NCI-H460 (cell line): ENCODE results near the gene RGR. TPM values are rescaled to one million over a fixed set of nuclear protein-coding genes. Genes with fewer than 3 reads are reported as not detected.
"Not testable (repeated sequence)": the region's sequence is repeated elsewhere in the genome, so short reads cannot be mapped to it uniquely, and the experiment has no call there.

Experiments used
- DNase-seq: peaks from one replicate; pipeline ENCODE4 v3.0.0-alpha.2; 2016; ENCODE audit warnings: low read depth; ENCODE audit errors: extremely low read depth
- total RNA-seq: library from RNA; depleted of rRNA; stranded (reverse); fragments of >200 nt; shearing (Covaris generic); gene quantifications from 2 replicates; pipeline ENCODE4 v1.2.3, GENCODE V29; 2014

RGR gene
- total RNA-seq, 1 experiment from 2014 or later = not detected

- DNase-seq = peak; percentile 7
These were observed 11.9 kb downstream of the RGR start for GRCh38 chr10:84256510-84257342.

GRCh38 chr10:84257343-84258020 is 12.6 kb downstream of the RGR start:
- DNase-seq = no peak

- no peak for DNase-seq
These were observed 13.3 kb downstream of the RGR start for GRCh38 chr10:84258034-84258695.

- DNase-seq = no peak
These were observed 16.5 kb downstream of the RGR start for GRCh38 chr10:84261236-84261915.

- DNase-seq = no peak
These were observed 17.5 kb downstream of the RGR start for GRCh38 chr10:84262190-84262956.

GRCh38 chr10:84263716-84264115 is 18.9 kb downstream of the RGR start:
- DNase-seq = no peak

- DNase-seq = peak; percentile 54
These were observed 19.8 kb downstream of the RGR start for GRCh38 chr10:84264611-84265141.

GRCh38 chr10:84265418-84265817 is 20.6 kb downstream of the RGR start:
- DNase-seq = no peak

- peak; percentile 36 for DNase-seq
These were observed 22.8 kb downstream of the RGR start for GRCh38 chr10:84267503-84268126.

GRCh38 chr10:84269162-84269561 is 24.3 kb downstream of the RGR start:
- DNase-seq = no peak

GRCh38 chr10:84269773-84270172 is 24.9 kb downstream of the RGR start:
- no peak for DNase-seq

- no peak for DNase-seq
These were observed 25.9 kb downstream of the RGR start for GRCh38 chr10:84270708-84271107.

- DNase-seq = not testable (repeated sequence)
These were observed 35.1 kb downstream of the RGR start for GRCh38 chr10:84279876-84280475.

GRCh38 chr10:84286695-84287094 is 41.8 kb downstream of the RGR start:
- no peak for DNase-seq

- DNase-seq = no peak
These were observed 43.3 kb downstream of the RGR start for GRCh38 chr10:84288151-84288550.

GRCh38 chr10:84289521-84290200 is 44.8 kb downstream of the RGR start:
- no peak for DNase-seq

GRCh38 chr10:84290235-84290634 is 45.4 kb downstream of the RGR start:
- no peak for DNase-seq

- peak; percentile 34 for DNase-seq
These were observed 46.5 kb downstream of the RGR start for GRCh38 chr10:84291384-84291783.
